Measurements from ENCODE around the gene SDHC. TPM values are rescaled to one million over a fixed set of nuclear protein-coding genes. Genes with fewer than 3 reads are reported as not detected.
"Not testable (repeated sequence)": the region's sequence is repeated elsewhere in the genome, so short reads cannot be mapped to it uniquely, and the experiment has no call there.

Gene SDHC
- total RNA-seq, 1 experiment from 2014 or later: 17.1 TPM

- no peak for DNase-seq (ENCODE audit: low spot score)
Observed at GRCh38 chr1:161311595-161312181, 2.5 kb upstream of the SDHC start.

- peak; percentile 34 for DNase-seq (ENCODE audit: low spot score)
Observed at GRCh38 chr1:161313554-161314200, 504 bp upstream of the SDHC start.

GRCh38 chr1:161315841-161316674, 1.9 kb downstream of the SDHC start:
- not testable (repeated sequence) for DNase-seq (ENCODE audit: low spot score)

- no peak for DNase-seq (ENCODE audit: low spot score)
Observed at GRCh38 chr1:161324020-161324419, 9.8 kb downstream of the SDHC start.

- no peak for DNase-seq (ENCODE audit: low spot score)
Observed at GRCh38 chr1:161330346-161330745, 16.2 kb downstream of the SDHC start.

GRCh38 chr1:161333166-161333565, 19.0 kb downstream of the SDHC start:
- DNase-seq (ENCODE audit: low spot score): no peak

- DNase-seq (ENCODE audit: low spot score): no peak
Observed at GRCh38 chr1:161335796-161336195, 21.6 kb downstream of the SDHC start.

GRCh38 chr1:161342177-161342576, 28.0 kb downstream of the SDHC start:
- no peak for DNase-seq (ENCODE audit: low spot score)

- no peak for DNase-seq (ENCODE audit: low spot score)
Observed at GRCh38 chr1:161342821-161343220, 28.6 kb downstream of the SDHC start.

- no peak for DNase-seq (ENCODE audit: low spot score)
Observed at GRCh38 chr1:161350671-161351070, 36.5 kb downstream of the SDHC start.

GRCh38 chr1:161351482-161351881, 37.3 kb downstream of the SDHC start:
- no peak for DNase-seq (ENCODE audit: low spot score)

GRCh38 chr1:161357073-161357472, 42.9 kb downstream of the SDHC start:
- no peak for DNase-seq (ENCODE audit: low spot score)

- no peak for DNase-seq (ENCODE audit: low spot score)
Observed at GRCh38 chr1:161359291-161359690, 45.1 kb downstream of the SDHC start.

GRCh38 chr1:161364332-161364731, 50.2 kb downstream of the SDHC start:
- DNase-seq (ENCODE audit: low spot score): no peak

- no peak for DNase-seq (ENCODE audit: low spot score)
Observed at GRCh38 chr1:161365207-161365606, 51.0 kb downstream of the SDHC start.

- DNase-seq (ENCODE audit: low spot score): peak; percentile 79
Observed at GRCh38 chr1:161367684-161368400, 53.7 kb downstream of the SDHC start, which contains the start of gene CFAP126. Gene CFAP126, minus strand, starts transcription at chr1:161367876. Its CDS starts 8 bp downstream, at chr1:161367868.

GRCh38 chr1:161373442-161373841, 59.3 kb downstream of the SDHC start:
- no peak for DNase-seq (ENCODE audit: low spot score)

GRCh38 chr1:161374373-161374772, 60.2 kb downstream of the SDHC start:
- peak; percentile 30 for DNase-seq (ENCODE audit: low spot score)

GRCh38 chr1:161378014-161378413, 63.8 kb downstream of the SDHC start:
- no peak for DNase-seq (ENCODE audit: low spot score)

GRCh38 chr1:161379071-161379470, 64.9 kb downstream of the SDHC start:
- DNase-seq (ENCODE audit: low spot score): no peak

GRCh38 chr1:161381707-161382106, 67.5 kb downstream of the SDHC start:
- no peak for DNase-seq (ENCODE audit: low spot score)
